Dermis blood vessel endothelial cell (primary cell): ENCODE measurements around the gene PNPLA7. TPM values are rescaled to one million over a fixed set of nuclear protein-coding genes. Genes with fewer than 3 reads are reported as not detected.
"Not testable (repeated sequence)": the region's sequence is repeated elsewhere in the genome, so short reads cannot be mapped to it uniquely, and the experiment has no call there.

Experiments
- DNase-seq: peaks from one replicate; pipeline ENCODE4 v3.0.0; 2010
- total RNA-seq: library from RNA; depleted of rRNA; stranded (reverse); fragments of >200 nt; gene quantifications from 2 replicates; pipeline ENCODE4 v1.2.3, GENCODE V29; 2014

The PNPLA7 gene
- total RNA-seq, 1 donor from 2014 or later: 1.7 TPM

GRCh38 chr9:137459601-137460362 lies 90.4 kb downstream of the PNPLA7 start:
- no peak for DNase-seq

- peak; percentile 94 for DNase-seq
These were observed 91.0 kb downstream of the PNPLA7 start, which contains the start of gene NSMF for GRCh38 chr9:137459152-137459600. NSMF (minus strand) TSS chr9:137459334; CDS start chr9:137459102, 232 bp downstream.

GRCh38 chr9:137458194-137459151 lies 91.7 kb downstream of the PNPLA7 start:
- DNase-seq: peak; percentile 32

GRCh38 chr9:137457406-137458193 lies 92.6 kb downstream of the PNPLA7 start:
- DNase-seq: no peak

- no peak for DNase-seq
These were observed 93.3 kb downstream of the PNPLA7 start for GRCh38 chr9:137456864-137457405.

GRCh38 chr9:137456061-137456863 lies 93.9 kb downstream of the PNPLA7 start:
- DNase-seq: no peak

- no peak for DNase-seq
These were observed 94.7 kb downstream of the PNPLA7 start for GRCh38 chr9:137455359-137455991.

- DNase-seq: peak; percentile 39
These were observed 95.4 kb downstream of the PNPLA7 start for GRCh38 chr9:137454597-137455358.

- peak; percentile 62 for DNase-seq
These were observed 96.0 kb downstream of the PNPLA7 start for GRCh38 chr9:137454145-137454596.

- peak; percentile 85 for DNase-seq
These were observed 96.5 kb downstream of the PNPLA7 start for GRCh38 chr9:137453643-137454081.

- DNase-seq: no peak
These were observed 97.2 kb downstream of the PNPLA7 start for GRCh38 chr9:137452761-137453642.

- no peak for DNase-seq
These were observed 98.0 kb downstream of the PNPLA7 start for GRCh38 chr9:137452006-137452760.

GRCh38 chr9:137451264-137452005 lies 98.8 kb downstream of the PNPLA7 start:
- DNase-seq: not testable (repeated sequence)

- not testable (repeated sequence) for DNase-seq
These were observed 99.5 kb downstream of the PNPLA7 start for GRCh38 chr9:137450539-137451222.

GRCh38 chr9:137449931-137450538 lies 100.2 kb downstream of the PNPLA7 start:
- DNase-seq: no peak
